ENCODE results near the gene AAK1.

DNA sequence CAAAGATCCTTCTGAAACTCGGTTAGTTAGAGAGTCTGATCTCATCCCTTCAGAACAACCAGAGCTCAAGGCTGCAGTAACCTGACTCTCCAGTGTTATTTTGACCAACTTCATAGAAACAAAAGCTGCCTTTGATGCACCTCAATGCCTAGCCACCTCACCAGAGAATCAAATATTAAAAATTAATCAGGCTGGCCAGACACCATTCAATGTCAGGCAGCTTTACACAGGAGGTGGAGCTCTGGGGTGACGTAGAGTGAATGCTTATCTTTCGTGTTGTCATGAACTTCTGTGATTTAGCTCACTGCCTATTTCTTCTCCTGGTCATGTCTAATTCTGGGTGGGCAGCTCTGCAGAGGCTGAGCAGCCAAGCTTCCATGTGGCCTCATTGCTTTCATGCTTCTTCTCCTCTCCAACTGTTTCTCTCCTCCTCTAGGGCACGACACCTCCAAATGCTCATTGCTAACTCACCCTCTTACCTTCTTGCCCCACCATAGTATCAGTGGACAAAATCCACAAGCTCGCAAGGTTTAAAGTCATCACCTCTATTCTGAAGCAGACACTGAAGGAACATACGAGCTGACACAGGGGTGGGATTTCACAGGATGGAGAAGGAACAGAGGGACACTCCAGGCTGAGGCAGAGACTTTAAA, 39.4 kb downstream of the AAK1 start:
- no peak for TF ChIP-seq FOXM1 (IDR thresholded peaks at IDR 0.05; ENCODE audit: borderline replicate concordance, low read depth)
- TF ChIP-seq TCF12 (IDR thresholded peaks at IDR 0.05; ENCODE audit: low read depth): no peak
- TF ChIP-seq, protein P1, sequence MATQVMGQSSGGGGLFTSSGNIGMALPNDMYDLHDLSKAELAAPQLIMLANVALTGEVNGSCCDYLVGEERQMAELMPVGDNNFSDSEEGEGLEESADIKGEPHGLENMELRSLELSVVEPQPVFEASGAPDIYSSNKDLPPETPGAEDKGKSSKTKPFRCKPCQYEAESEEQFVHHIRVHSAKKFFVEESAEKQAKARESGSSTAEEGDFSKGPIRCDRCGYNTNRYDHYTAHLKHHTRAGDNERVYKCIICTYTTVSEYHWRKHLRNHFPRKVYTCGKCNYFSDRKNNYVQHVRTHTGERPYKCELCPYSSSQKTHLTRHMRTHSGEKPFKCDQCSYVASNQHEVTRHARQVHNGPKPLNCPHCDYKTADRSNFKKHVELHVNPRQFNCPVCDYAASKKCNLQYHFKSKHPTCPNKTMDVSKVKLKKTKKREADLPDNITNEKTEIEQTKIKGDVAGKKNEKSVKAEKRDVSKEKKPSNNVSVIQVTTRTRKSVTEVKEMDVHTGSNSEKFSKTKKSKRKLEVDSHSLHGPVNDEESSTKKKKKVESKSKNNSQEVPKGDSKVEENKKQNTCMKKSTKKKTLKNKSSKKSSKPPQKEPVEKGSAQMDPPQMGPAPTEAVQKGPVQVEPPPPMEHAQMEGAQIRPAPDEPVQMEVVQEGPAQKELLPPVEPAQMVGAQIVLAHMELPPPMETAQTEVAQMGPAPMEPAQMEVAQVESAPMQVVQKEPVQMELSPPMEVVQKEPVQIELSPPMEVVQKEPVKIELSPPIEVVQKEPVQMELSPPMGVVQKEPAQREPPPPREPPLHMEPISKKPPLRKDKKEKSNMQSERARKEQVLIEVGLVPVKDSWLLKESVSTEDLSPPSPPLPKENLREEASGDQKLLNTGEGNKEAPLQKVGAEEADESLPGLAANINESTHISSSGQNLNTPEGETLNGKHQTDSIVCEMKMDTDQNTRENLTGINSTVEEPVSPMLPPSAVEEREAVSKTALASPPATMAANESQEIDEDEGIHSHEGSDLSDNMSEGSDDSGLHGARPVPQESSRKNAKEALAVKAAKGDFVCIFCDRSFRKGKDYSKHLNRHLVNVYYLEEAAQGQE (IDR thresholded peaks at IDR 0.05; ENCODE audit: low read depth): no peak
- no peak for TF ChIP-seq YY1 (IDR thresholded peaks at IDR 0.05; ENCODE audit: low read depth)

All from Ishikawa (cell line).